ENCODE measurements around the gene WDFY2.

GRCh38 chr13:51747438-51748434 lies 163.5 kb downstream of the WDFY2 start:
- TF ChIP-seq STAT1 (conservative IDR thresholded peaks at IDR 0.05) (no peak), IKZF1 (conservative IDR thresholded peaks at IDR 0.05) (no peak), POLR2A (IDR thresholded peaks at IDR 0.05; ENCODE audit: low read depth, low read length) (no peak), ATF3 (IDR thresholded peaks at IDR 0.05; ENCODE audit: borderline replicate concordance, extremely low read depth, low read depth, low read length) (no peak), TAF1 (IDR thresholded peaks at IDR 0.05; ENCODE audit: borderline replicate concordance, low read depth, low read length) (no peak), CTCF (IDR thresholded peaks at IDR 0.05 in 2 of 3, conservative IDR thresholded peaks at IDR 0.05 in 1 of 3; ENCODE audit: control insufficient read depth in 2 of 3, extremely low read depth in 1 of 3, insufficient read depth in 1 of 3, low read depth in 3 of 3, low read length in 3 of 3) (no peak), EZH2 (IDR thresholded peaks at IDR 0.05; ENCODE audit: borderline replicate concordance, control insufficient read depth, low read depth, low read length) (no peak), ELK1 (IDR thresholded peaks at IDR 0.05; ENCODE audit: low read depth, low read length) (no peak)

Data from GM12878 (cell line).